A549 (cell line): ENCODE data around the gene CHCHD5. TPM values are rescaled to one million over a fixed set of nuclear protein-coding genes. Genes with fewer than 3 reads are reported as not detected.
"Not testable (repeated sequence)": the region's sequence is repeated elsewhere in the genome, so short reads cannot be mapped to it uniquely, and the experiment has no call there.

Experiments
- ATAC-seq, 2 experiments: fragments of 200-7000 bp in 1 of 2; fragments of >200 bp in 1 of 2; cut with Nextera tagmentation in 1 of 2; cut with Tn5 transposase in 1 of 2; 3 replicates each; pipeline versions ENCODE4 v1.8.0 to v1.9.1; 2018 to 2020; ENCODE audit warnings: mild to moderate bottlenecking in 1 of 2, moderate library complexity in 1 of 2
- CTCF ChIA-PET: fragments of 300-600 bp; sonication (Branson Sonifier 250); formaldehyde crosslinking; extraction: SDS; loops from one replicate; lab custom pipeline; 2021; ENCODE audit warnings: antibody characterized with exemption, inconsistent platforms; lab: Yijun Ruan, JAX
- POLR2A ChIA-PET: fragments of 350-600 bp; formaldehyde crosslinking; extraction: SDS; loops from one replicate; lab custom pipeline; 2021; ENCODE audit warnings: antibody characterized with exemption, inconsistent platforms; lab: Yijun Ruan, JAX
- DNase-seq, 2 experiments: peaks; one replicate each; pipeline versions ENCODE4 v3.0.0 to v3.0.0-alpha.2; 2011 to 2016; ENCODE audit warnings: low read depth in 1 of 2, low spot score in 1 of 2
- FAIRE-seq: peaks from 2 replicates; lab custom pipeline; 2011; peaks lifted over from hg19 to GRCh38; lab: Jason Lieb, UNC
- H3K27ac ChIP-seq, 2 experiments: fragments of >200 bp; sonication (Bioruptor Twin); formaldehyde crosslinking; 3 replicates each; pipeline ENCODE4 v1.5.1; 2016 to 2017
- H3K4me1 ChIP-seq: fragments of >200 bp; sonication (Bioruptor Twin); formaldehyde crosslinking; 3 replicates; pipeline ENCODE4 v1.6.1; 2016
- H3K4me2 ChIP-seq: fragments of >200 bp; sonication (Bioruptor Twin); formaldehyde crosslinking; 3 replicates; pipeline ENCODE4 v1.6.1; 2016
- H3K4me3 ChIP-seq: fragments of >200 bp; sonication (Bioruptor Twin); formaldehyde crosslinking; 3 replicates; pipeline ENCODE4 v1.5.1; 2016
- H3K9me3 ChIP-seq: fragments of >200 bp; sonication (Bioruptor Twin); formaldehyde crosslinking; 3 replicates; pipeline ENCODE4 v1.6.1; 2016
- BHLHE40 ChIP-seq: IDR thresholded peaks from 2 replicates; pipeline ENCODE4 v1.6.1; 2012; ENCODE audit warnings: low read depth, low read length, inconsistent platforms
- CBX2 ChIP-seq: fragments of 200-600 bp; sonication (generic); IDR thresholded peaks from 2 replicates; pipeline ENCODE4 v1.6.1; 2016; ENCODE audit warnings: low read depth, mild to moderate bottlenecking, borderline replicate concordance
- CHD2 ChIP-seq: fragments of 150-350 bp; IDR thresholded peaks from 2 replicates; pipeline ENCODE4 v1.6.1; 2014; ENCODE audit warnings: low read length; ENCODE audit not compliant: partially characterized antibody
- CHD4 ChIP-seq: fragments of 200-600 bp; sonication (generic); IDR thresholded peaks from 2 replicates; pipeline ENCODE4 v1.6.1; 2016; ENCODE audit warnings: antibody characterized with exemption, mild to moderate bottlenecking, borderline replicate concordance
- CTCF ChIP-seq: fragments of >200 bp; sonication (Bioruptor Twin); formaldehyde crosslinking; IDR thresholded peaks from 3 replicates; pipeline ENCODE4 v1.5.1; 2016
- EHF ChIP-seq: fragments of 250-450 bp; sonication (Bioruptor Pico); IDR thresholded peaks from 2 replicates; pipeline ENCODE4 v1.5.0; 2020; ENCODE audit warnings: mild to moderate bottlenecking
- EHMT2 ChIP-seq: fragments of 200-600 bp; sonication (generic); IDR thresholded peaks from 2 replicates; pipeline ENCODE4 v1.6.1; 2016; ENCODE audit warnings: antibody characterized with exemption, low read depth, mild to moderate bottlenecking, moderate library complexity
- ESRRA ChIP-seq: fragments of 150-350 bp; IDR thresholded peaks from 2 replicates; pipeline ENCODE4 v1.6.1; 2014; ENCODE audit warnings: mild to moderate bottlenecking, low read length, borderline replicate concordance
- GATA3 ChIP-seq: IDR thresholded peaks from 2 replicates; pipeline ENCODE4 v1.6.1; 2012; ENCODE audit warnings: borderline replicate concordance
- HMGXB4 ChIP-seq: fragments of 250-450 bp; sonication (Bioruptor Pico); IDR thresholded peaks from 2 replicates; pipeline ENCODE4 v1.5.0; 2021; ENCODE audit warnings: mild to moderate bottlenecking, moderate library complexity, borderline replicate concordance
- HOXB13 ChIP-seq: fragments of 250-450 bp; sonication (Bioruptor Pico); IDR thresholded peaks from 2 replicates; pipeline ENCODE4 v1.5.0; 2020; ENCODE audit warnings: low read depth, mild to moderate bottlenecking, moderate library complexity
- JUNB ChIP-seq: fragments of >200 bp; sonication (Bioruptor Twin); formaldehyde crosslinking; IDR thresholded peaks from 2 replicates; pipeline ENCODE4 v1.6.1; 2016
- KDM1A ChIP-seq: fragments of 200-600 bp; sonication (generic); IDR thresholded peaks from 2 replicates; pipeline ENCODE4 v1.6.1; 2016; ENCODE audit warnings: low read depth, mild to moderate bottlenecking
- MAZ ChIP-seq: fragments of 150-350 bp; IDR thresholded peaks from 2 replicates; pipeline ENCODE4 v1.6.1; 2014; ENCODE audit warnings: antibody characterized with exemption, low read depth, low read length, borderline replicate concordance
- NPAS2 ChIP-seq: fragments of 250-450 bp; sonication (Bioruptor Pico); IDR thresholded peaks from 2 replicates; pipeline ENCODE4 v1.8.0; 2022; ENCODE audit warnings: mild to moderate bottlenecking, moderate library complexity, borderline replicate concordance
- POLR2A ChIP-seq: IDR thresholded peaks from 2 replicates; pipeline ENCODE4 v1.6.1; 2012; ENCODE audit warnings: mild to moderate bottlenecking, low read length
- POLR2AphosphoS2 ChIP-seq: conservative IDR thresholded peaks from 2 replicates; pipeline ENCODE4 v1.6.1; 2012; ENCODE audit warnings: low read length, improper control_type of control experiment, inconsistent platforms
- RAD21 ChIP-seq, 2 experiments: fragments of >200 bp in 1 of 2; sonication (Bioruptor Twin) in 1 of 2; formaldehyde crosslinking in 1 of 2; IDR thresholded peaks in 1 of 2; conservative IDR thresholded peaks in 1 of 2; 2 replicates in 1 of 2; 3 replicates in 1 of 2; pipeline ENCODE4 v1.6.1; 2012 to 2018; ENCODE audit warnings: inconsistent platforms in 1 of 2
- RARB ChIP-seq: fragments of 250-450 bp; sonication (Bioruptor Pico); IDR thresholded peaks from 2 replicates; pipeline ENCODE4 v1.8.0; 2021; ENCODE audit warnings: mild to moderate bottlenecking, moderate library complexity
- RCOR1 ChIP-seq: fragments of 150-350 bp; IDR thresholded peaks from 2 replicates; pipeline ENCODE4 v1.6.1; 2014; ENCODE audit warnings: antibody characterized with exemption, low read length, low read depth
- RNF2 ChIP-seq: fragments of 200-600 bp; sonication (generic); IDR thresholded peaks from 2 replicates; pipeline ENCODE4 v1.6.1; 2016; ENCODE audit warnings: low read depth, mild to moderate bottlenecking, antibody characterized with exemption, moderate library complexity, borderline replicate concordance
- SMC3 ChIP-seq: fragments of >200 bp; sonication (Bioruptor Twin); formaldehyde crosslinking; IDR thresholded peaks from 3 replicates; pipeline ENCODE4 v1.6.1; 2018; ENCODE audit warnings: inconsistent platforms
- SREBF2 ChIP-seq: fragments of 450-650 bp; IDR thresholded peaks from 2 replicates; pipeline ENCODE4 v1.6.1; 2014; ENCODE audit warnings: mild to moderate bottlenecking, moderate library complexity
- TFCP2L1 ChIP-seq: fragments of 250-450 bp; sonication (Bioruptor Pico); IDR thresholded peaks from 2 replicates; pipeline ENCODE4 v1.5.0; 2021; ENCODE audit warnings: mild to moderate bottlenecking
- USF2 ChIP-seq: fragments of 450-650 bp; IDR thresholded peaks from 2 replicates; pipeline ENCODE4 v1.6.1; 2014; ENCODE audit warnings: antibody characterized with exemption
- WGBS: methylation state at CpG from one replicate; pipeline ENCODE4 v1.1.6; 2017; ENCODE audit errors: missing lambda C conversion rate; 5-methylcytosine and 5-hydroxymethylcytosine counted together
- polyA plus RNA-seq, 4 experiments: library from polyadenylated mRNA; depleted of rRNA in 3 of 4; stranded (reverse); fragments of >200 nt; fragmentation: RNase III in 1 of 4; extraction: RNeasy Plus Mini Kit Qiagen cat#74134 plus additional on column Dnase treatment in 1 of 4; gene quantifications; 2 replicates in 3 of 4; 3 replicates in 1 of 4; pipeline ENCODE4 v1.2.3, GENCODE V29; 2011 to 2017

CHCHD5 gene
- polyA plus RNA-seq, 2 of the 4 experiments (the other 2 are of a cell fraction) = 15.0 to 61.4 TPM

GRCh38 chr2:112615798-112616197 lies 31.4 kb downstream of the CHCHD5 start:
- CTCF ChIA-PET = interaction anchor here (1.0 to 3.7 kb wide), 2 partner anchors 15 to 121 kb away, joined by 3 to 17 read pairs; no protein-coding TSS in a partner anchor
- H3K4me1 ChIP-seq, DNase-seq, ATAC-seq, H3K9me3 ChIP-seq, FAIRE-seq, H3K4me2 ChIP-seq, POLR2A ChIA-PET, H3K4me3 ChIP-seq, H3K27ac ChIP-seq: not testable (repeated sequence)
- 79% methylated on average over 2 of the region's 2 CpGs for WGBS

GRCh38 chr2:112618383-112618782 lies 34.0 kb downstream of the CHCHD5 start:
- Histone ChIP-seq H3K4me1 (peaks cover 23% of the 10 kb centered on the region), H3K27ac (no peak overlapping the region), H3K9me3 (no peaks in the 10 kb centered on the region), H3K4me3 (no peak overlapping the region), H3K4me2 (no peak overlapping the region)
- ATAC-seq = no peak
- no peak for DNase-seq
- ChIA-PET POLR2A (no interaction called here), CTCF (interaction anchor here (0.6 to 1.4 kb wide), 3 partner anchors 33 to 764 kb away, joined by 3 to 4 read pairs (median 4); no protein-coding TSS in a partner anchor)
- FAIRE-seq = no peak
- WGBS = 94% methylated on average over 6 of the region's 6 CpGs
- TF ChIP-seq RARB (CRISPR knock-in tag) (no peak), TFCP2L1 (no peak), KDM1A (no peak), HOXB13 (CRISPR knock-in tag) (no peak), SREBF2 (no peak), EHF (CRISPR knock-in tag) (no peak), RAD21 (conservative IDR thresholded peaks at IDR 0.05 in 1 of 2, IDR thresholded peaks at IDR 0.05 in 1 of 2) (no peak), BHLHE40 (no peak), NPAS2 (CRISPR knock-in tag) (no peak), CTCF (no peak), POLR2AphosphoS2 (no peak), RNF2 (no peak), EHMT2 (no peak), CHD4 (no peak), CBX2 (no peak), SMC3 (no peak), HMGXB4 (CRISPR knock-in tag) (no peak), POLR2A (no peak), JUNB (no peak)

DNA sequence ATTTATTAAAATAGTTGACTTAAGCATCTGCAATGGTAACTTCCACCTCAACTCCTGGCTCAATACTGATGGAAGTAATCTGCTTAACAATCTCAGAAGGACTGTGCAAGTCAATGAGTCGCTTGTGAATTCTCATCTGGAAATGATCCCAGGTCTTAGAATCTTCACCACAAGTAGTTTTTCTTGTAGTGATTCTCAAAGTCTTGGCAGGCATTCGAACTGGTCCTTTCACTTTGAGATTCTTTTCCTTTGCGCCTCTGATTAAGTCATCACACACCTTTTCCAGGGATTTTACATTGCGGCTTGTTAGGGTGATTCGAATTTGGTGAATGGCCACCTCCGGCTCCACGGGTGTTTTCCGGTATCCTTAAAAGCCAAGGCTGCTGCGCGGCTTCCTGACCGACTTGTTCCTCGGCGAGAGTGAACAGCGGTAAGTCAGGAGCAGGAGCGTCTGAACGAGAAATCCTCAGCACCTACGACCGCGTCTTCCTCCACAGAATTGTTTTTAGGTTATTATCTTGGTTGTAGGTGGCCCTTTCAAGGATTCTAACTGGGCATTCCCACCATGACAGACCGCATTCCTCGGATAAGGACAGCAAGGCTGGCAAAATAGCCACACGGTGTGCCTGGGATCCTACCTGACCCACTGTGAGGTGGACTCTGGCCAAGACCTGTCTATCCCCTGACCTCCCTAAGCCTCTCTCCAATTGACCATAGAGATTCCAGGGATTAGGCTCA lies 37.5 kb downstream of the CHCHD5 start:
- peaks cover 58% of the 10 kb centered on the region for H3K4me1 ChIP-seq
- WGBS = 90% methylated on average over 22 of the region's 22 CpGs
- H3K4me2 ChIP-seq = peak overlapping the region; percentile 24
- DNase-seq = no peak
- no peak for FAIRE-seq
- no peaks in the 10 kb centered on the region for H3K9me3 ChIP-seq
- H3K4me3 ChIP-seq = no peak overlapping the region
- no peak for ATAC-seq
- no peak for TF ChIP-seq JUNB
- no peak for TF ChIP-seq USF2
- no peak for TF ChIP-seq CHD2
- no peak for TF ChIP-seq BHLHE40
- no peak for TF ChIP-seq MAZ
- no peak for TF ChIP-seq ESRRA
- no peak for TF ChIP-seq HOXB13 (CRISPR knock-in tag)
- no peak for TF ChIP-seq GATA3
- TF ChIP-seq EHF (CRISPR knock-in tag) = no peak
- no peak for TF ChIP-seq RCOR1
- ChIA-PET CTCF (interaction anchor here (1.0 to 16.6 kb wide), 9 partner anchors 19 to 106 kb away, joined by 3 to 343 read pairs (median 27); partner anchors contain the start of genes NT5DC4 and SLC20A1), POLR2A (interaction anchor here (1.0 kb wide), 1 partner anchor 23 kb away, joined by 4 read pairs; no protein-coding TSS in a partner anchor)
- peak overlapping the region; percentile 44 to 93 for H3K27ac ChIP-seq
